Mesodermal cell (in vitro differentiated cells): ENCODE results near the gene PTPRC.

ENCODE experiments used
- H3K27ac ChIP-seq: 2 replicates; pipeline ENCODE4 v1.7.0; 2013; ENCODE audit warnings: mild to moderate bottlenecking, low read depth, low read length, moderate library complexity; ENCODE audit not compliant: severe bottlenecking
- H3K36me3 ChIP-seq: 2 replicates; pipeline ENCODE4 v1.7.1; 2013; ENCODE audit warnings: mild to moderate bottlenecking, low read length, moderate library complexity; ENCODE audit not compliant: control insufficient read depth, insufficient read depth
- H3K4me1 ChIP-seq: one replicate; pipeline ENCODE4 v1.7.1; 2013; ENCODE audit warnings: mild to moderate bottlenecking, low read length; ENCODE audit not compliant: insufficient read depth, control insufficient read depth, poor library complexity, severe bottlenecking
- H3K4me3 ChIP-seq: 2 replicates; pipeline ENCODE4 v1.7.0; 2013; ENCODE audit warnings: low read length, control low read depth, mild to moderate bottlenecking; ENCODE audit not compliant: insufficient read depth, poor library complexity, severe bottlenecking; ENCODE audit errors: extremely low read depth
- H3K9me3 ChIP-seq: 2 replicates; pipeline ENCODE4 v1.7.1; 2013; ENCODE audit warnings: mild to moderate bottlenecking, low read length, moderate library complexity; ENCODE audit not compliant: control insufficient read depth
- WGBS, 2 experiments: methylation state at CpG; one replicate each; pipeline ENCODE4 v1.1.5; 2013; ENCODE audit warnings: missing lambda C conversion rate in 2 of 2; ENCODE audit not compliant: insufficient coverage in 2 of 2; 5-methylcytosine and 5-hydroxymethylcytosine counted together

Gene PTPRC

GRCh38 chr1:198656500-198656932 is 17.7 kb downstream of the PTPRC start:
- Histone ChIP-seq H3K27ac (no peak overlapping the region), H3K4me1 (no peaks in the 10 kb centered on the region), H3K9me3 (no peaks in the 10 kb centered on the region), H3K36me3 (no peaks in the 10 kb centered on the region), H3K4me3 (no peak overlapping the region)
- 93 to 98% methylated on average over 4 of the region's 4 CpGs for WGBS, 2 experiments

GRCh38 chr1:198657550-198658064 is 18.8 kb downstream of the PTPRC start:
- Histone ChIP-seq H3K9me3 (no peaks in the 10 kb centered on the region), H3K36me3 (no peaks in the 10 kb centered on the region), H3K4me1 (no peaks in the 10 kb centered on the region), H3K4me3 (no peak overlapping the region), H3K27ac (no peak overlapping the region)
- WGBS, 2 experiments, result 64 to 80% methylated on average over 2 of the region's 3 CpGs

GRCh38 chr1:198660341-198661261 is 21.8 kb downstream of the PTPRC start:
- Histone ChIP-seq H3K36me3 (no peaks in the 10 kb centered on the region), H3K4me3 (no peak overlapping the region), H3K27ac (no peak overlapping the region), H3K4me1 (no peaks in the 10 kb centered on the region), H3K9me3 (no peaks in the 10 kb centered on the region)
- WGBS, 2 experiments, result 86 to 100% methylated on average over 1 of the region's 1 CpG

GRCh38 chr1:198662821-198663220 is 24.0 kb downstream of the PTPRC start:
- Histone ChIP-seq H3K9me3 (no peaks in the 10 kb centered on the region), H3K4me3 (no peak overlapping the region), H3K4me1 (peaks cover 3% of the 10 kb centered on the region), H3K36me3 (no peaks in the 10 kb centered on the region), H3K27ac (no peak overlapping the region)
- 77 to 87% methylated on average over 3 to 4 of the region's 5 CpGs for WGBS, 2 experiments

GRCh38 chr1:198664068-198664788 is 25.4 kb downstream of the PTPRC start:
- H3K36me3 ChIP-seq, result no peaks in the 10 kb centered on the region
- H3K4me1 ChIP-seq, result peaks cover 13% of the 10 kb centered on the region
- no peaks in the 10 kb centered on the region for H3K9me3 ChIP-seq
- H3K27ac ChIP-seq, result no peak overlapping the region
- H3K4me3 ChIP-seq, result no peak overlapping the region
- WGBS, 2 experiments, result 77 to 100% methylated on average over 3 to 4 of the region's 7 CpGs

GRCh38 chr1:198667186-198667585 is 28.3 kb downstream of the PTPRC start:
- H3K36me3 ChIP-seq, result no peaks in the 10 kb centered on the region
- H3K4me3 ChIP-seq, result no peak overlapping the region
- no peaks in the 10 kb centered on the region for H3K9me3 ChIP-seq
- no peak overlapping the region for H3K27ac ChIP-seq
- peaks cover 29% of the 10 kb centered on the region for H3K4me1 ChIP-seq

GRCh38 chr1:198667807-198668206 is 29.0 kb downstream of the PTPRC start:
- Histone ChIP-seq H3K9me3 (no peaks in the 10 kb centered on the region), H3K4me1 (peaks cover 29% of the 10 kb centered on the region), H3K4me3 (no peak overlapping the region), H3K27ac (no peak overlapping the region), H3K36me3 (no peaks in the 10 kb centered on the region)

- H3K36me3 ChIP-seq, result no peaks in the 10 kb centered on the region
- H3K9me3 ChIP-seq, result no peaks in the 10 kb centered on the region
- peaks cover 29% of the 10 kb centered on the region for H3K4me1 ChIP-seq
- 80 to 88% methylated on average over 1 to 3 of the region's 5 CpGs for WGBS, 2 experiments
- H3K4me3 ChIP-seq, result no peak overlapping the region
- H3K27ac ChIP-seq, result peak overlapping the region; percentile 33
Measured at GRCh38 chr1:198669023-198669698, 30.3 kb downstream of the PTPRC start.

- Histone ChIP-seq H3K4me1 (peaks cover 29% of the 10 kb centered on the region), H3K27ac (no peak overlapping the region), H3K9me3 (no peaks in the 10 kb centered on the region), H3K36me3 (no peaks in the 10 kb centered on the region), H3K4me3 (no peak overlapping the region)
- no CpG with 5 or more reads among the region's 2 CpGs for WGBS, 2 experiments
Measured at GRCh38 chr1:198669771-198670170, 30.9 kb downstream of the PTPRC start.

GRCh38 chr1:198671136-198671535 is 32.3 kb downstream of the PTPRC start:
- H3K4me3 ChIP-seq, result no peak overlapping the region
- WGBS, 2 experiments, result 82 to 90% methylated on average over 1 of the region's 1 CpG
- no peak overlapping the region for H3K27ac ChIP-seq
- H3K9me3 ChIP-seq, result no peaks in the 10 kb centered on the region
- H3K4me1 ChIP-seq, result peaks cover 29% of the 10 kb centered on the region
- no peaks in the 10 kb centered on the region for H3K36me3 ChIP-seq
